ENCODE results near the gene EIF2S1. TPM values are rescaled to one million over a fixed set of nuclear protein-coding genes. Genes with fewer than 3 reads are reported as not detected.

The EIF2S1 gene
- total RNA-seq = 10 to 100 TPM; 48.3 to 81.0 (median 79.5) TPM

DNA sequence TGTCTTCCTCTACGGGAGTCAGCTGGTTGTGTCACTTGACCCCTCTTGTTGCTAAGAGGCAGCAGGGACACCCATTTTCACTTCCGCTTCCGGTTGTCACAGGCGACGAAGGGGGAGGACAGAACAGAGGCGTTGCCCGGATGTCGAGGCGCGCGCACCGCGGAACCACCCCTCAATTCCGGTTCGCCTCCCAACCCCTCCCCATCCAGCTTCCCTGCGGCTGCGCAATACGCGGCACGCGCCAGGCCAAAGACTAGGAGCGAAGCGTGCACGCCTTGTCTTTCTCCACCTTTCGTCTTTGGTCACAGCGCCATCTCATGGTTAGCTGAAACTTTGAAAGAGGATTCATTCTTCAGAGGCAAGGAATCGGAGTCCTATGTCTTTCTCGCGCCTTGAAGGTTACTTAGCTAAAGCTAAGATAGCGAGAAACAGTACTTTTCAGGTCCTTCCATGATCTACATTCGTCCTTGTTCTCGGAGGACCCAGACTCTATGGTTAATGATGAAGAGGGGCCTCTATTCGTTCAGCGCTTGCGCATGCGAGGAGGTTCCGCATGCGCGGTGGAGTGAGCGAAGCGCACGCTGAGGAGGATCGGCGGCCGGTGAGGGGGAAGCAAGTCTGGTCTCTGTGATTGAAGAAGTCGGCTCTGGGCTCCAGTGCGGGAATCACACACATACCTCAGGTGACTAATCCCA is at the start of gene EIF2S1, which contains the start of gene ATP6V1D:
EIF2S1 (plus strand) TSS at position 554 of the 695 bp plus-strand sequence. CDS start 4,440 bp downstream, outside the sequence.
ATP6V1D (minus strand) TSS at position 30 of the 695 bp plus-strand sequence. CDS start 106 bp downstream, outside the sequence.
- TF ChIP-seq, protein P1, sequence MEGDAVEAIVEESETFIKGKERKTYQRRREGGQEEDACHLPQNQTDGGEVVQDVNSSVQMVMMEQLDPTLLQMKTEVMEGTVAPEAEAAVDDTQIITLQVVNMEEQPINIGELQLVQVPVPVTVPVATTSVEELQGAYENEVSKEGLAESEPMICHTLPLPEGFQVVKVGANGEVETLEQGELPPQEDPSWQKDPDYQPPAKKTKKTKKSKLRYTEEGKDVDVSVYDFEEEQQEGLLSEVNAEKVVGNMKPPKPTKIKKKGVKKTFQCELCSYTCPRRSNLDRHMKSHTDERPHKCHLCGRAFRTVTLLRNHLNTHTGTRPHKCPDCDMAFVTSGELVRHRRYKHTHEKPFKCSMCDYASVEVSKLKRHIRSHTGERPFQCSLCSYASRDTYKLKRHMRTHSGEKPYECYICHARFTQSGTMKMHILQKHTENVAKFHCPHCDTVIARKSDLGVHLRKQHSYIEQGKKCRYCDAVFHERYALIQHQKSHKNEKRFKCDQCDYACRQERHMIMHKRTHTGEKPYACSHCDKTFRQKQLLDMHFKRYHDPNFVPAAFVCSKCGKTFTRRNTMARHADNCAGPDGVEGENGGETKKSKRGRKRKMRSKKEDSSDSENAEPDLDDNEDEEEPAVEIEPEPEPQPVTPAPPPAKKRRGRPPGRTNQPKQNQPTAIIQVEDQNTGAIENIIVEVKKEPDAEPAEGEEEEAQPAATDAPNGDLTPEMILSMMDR (IDR thresholded peaks at IDR 0.05; ENCODE audit: low read depth) = no peak

DNA sequence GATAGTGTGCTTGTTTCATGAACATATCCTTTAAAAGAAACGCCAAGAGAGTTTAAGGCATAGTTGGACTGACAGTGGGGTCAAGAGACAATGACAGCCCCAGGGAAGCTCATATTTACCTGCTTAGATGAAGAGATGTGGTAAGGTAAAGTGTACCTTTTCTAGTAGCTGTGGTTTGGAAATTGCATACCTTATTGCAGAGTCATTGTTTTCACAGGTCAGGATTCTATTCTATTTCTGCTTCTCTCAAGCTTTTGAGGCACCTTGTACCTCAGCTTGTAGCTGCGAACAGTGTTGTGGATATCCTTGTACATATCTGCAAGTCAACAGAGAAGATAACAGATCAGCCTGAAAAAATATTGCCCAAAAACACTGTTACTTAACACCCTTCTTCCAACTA is 48.3 kb upstream of the EIF2S1 start:
- TF ChIP-seq, protein P1 (IDR thresholded peaks at IDR 0.05; ENCODE audit: low read depth) = no peak

DNA sequence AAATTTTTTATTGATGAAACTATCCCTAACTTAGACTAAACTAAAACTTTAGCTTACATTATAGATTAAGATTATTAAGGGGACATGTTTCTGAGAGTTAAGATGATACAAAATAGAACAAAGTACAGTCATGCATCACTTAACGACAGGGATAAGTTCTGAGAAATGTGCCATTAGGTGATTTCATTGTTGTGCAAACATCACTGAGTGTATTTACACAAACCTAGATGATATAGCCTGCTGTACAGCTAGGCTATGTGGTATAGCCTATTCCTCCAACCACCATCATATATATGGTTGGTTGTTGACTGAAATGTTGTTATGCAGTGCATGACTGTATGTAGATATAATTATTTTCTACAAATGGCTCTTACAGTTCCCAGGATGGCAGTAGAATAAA is 47.0 kb upstream of the EIF2S1 start:
- TF ChIP-seq, protein P1 (IDR thresholded peaks at IDR 0.05; ENCODE audit: low read depth) = no peak

DNA sequence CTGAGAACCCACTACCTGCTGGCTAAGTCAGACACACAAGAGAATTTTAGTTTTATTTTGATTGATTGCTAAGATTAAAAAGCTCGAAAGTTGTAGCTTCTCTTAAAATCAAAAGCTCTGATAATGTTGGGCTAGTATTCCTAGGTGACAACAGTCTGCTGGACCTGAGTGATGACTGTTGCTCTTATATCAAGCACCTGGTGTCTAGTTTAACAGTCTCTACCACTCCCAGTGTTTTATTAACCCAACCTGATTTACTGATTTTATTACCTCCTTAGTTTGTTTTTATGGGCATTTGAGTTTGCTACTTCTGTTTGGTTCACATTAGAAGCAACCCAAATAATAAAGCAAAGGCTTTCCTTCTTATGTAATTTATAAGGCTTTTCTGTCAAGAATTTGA is 42.3 kb upstream of the EIF2S1 start:
- TF ChIP-seq, protein P1 (IDR thresholded peaks at IDR 0.05; ENCODE audit: low read depth) = no peak

DNA sequence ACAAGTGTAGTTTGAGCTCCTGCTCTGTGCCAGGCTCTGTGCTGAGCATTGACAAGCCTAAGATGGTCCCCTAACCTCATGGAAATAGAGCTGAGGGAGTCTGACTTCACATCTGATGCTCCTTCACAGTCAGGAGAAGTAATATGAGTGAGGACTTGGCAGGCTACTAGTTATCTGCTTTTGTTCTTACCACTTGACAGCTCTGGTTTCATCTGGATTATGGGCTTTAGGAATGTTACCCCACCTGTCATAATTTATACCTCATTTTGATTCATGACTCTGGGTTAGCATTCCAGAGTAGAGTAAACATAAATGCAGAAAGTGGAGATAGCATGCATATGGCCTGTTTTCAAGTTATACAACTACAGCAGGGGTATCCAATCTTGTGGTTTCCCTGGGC is 41.0 kb upstream of the EIF2S1 start:
- TF ChIP-seq, protein P1 (IDR thresholded peaks at IDR 0.05; ENCODE audit: low read depth) = no peak

DNA sequence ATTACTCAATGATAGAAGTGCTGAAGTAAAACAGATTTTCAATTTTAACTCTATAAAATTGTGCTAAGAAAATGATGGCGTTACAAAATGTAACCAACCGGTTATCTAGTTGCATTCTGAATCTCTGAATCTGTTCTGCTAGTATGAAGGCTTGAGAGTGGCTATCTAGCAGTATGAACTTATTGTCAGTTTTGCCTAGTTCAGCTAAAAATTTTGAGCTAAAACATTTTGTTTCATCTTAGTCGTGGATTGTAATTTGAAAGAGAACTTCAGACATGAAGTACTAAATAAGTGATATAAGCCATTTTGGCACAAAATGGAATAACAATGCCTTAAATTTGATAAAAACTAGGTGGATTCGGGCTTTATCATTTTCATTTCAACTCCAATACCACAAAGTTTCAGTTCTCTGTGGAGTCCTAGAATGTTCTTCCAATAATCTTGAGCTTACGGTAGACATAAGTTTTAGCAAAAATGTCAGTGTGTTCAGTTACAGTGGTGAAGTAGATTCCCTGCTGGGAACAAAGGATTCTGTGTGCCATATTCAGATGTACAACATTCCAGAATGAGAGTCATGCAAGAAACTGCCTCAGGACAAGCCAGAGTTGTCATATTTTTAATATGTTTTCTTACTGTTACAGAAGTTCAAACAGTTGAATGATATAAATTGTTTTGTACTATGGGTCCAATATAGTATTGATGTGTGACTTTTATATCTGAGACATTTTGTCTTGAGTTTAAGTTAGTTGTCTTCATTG is 28.6 kb upstream of the EIF2S1 start:
- TF ChIP-seq, protein P1 (IDR thresholded peaks at IDR 0.05; ENCODE audit: low read depth) = no peak

DNA sequence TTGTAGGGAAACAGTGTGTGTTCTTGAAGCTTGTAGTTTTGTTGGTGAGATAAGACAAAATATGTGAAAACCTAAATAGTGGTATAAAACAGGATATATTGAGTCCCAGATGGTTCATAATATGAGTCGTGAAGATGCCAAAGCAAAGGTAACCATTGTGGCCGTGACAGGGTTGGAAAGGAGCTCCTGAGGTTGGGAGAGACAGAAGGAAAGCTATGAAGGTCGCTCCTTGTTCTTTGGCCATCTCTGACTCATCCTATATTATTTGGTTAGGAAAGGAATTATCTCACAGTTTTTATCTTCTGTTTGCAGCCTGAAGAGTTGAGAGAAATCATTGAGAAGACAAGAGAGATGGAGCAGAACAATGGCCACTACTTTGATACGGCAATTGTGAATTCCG is 27.7 kb upstream of the EIF2S1 start:
- TF ChIP-seq, protein P1 (IDR thresholded peaks at IDR 0.05; ENCODE audit: low read depth) = no peak

Data from subcutaneous adipose tissue (tissue), 4 donors.